ENCODE results near the gene RTN4R.
"Not testable (repeated sequence)": the region's sequence is repeated elsewhere in the genome, so short reads cannot be mapped to it uniquely, and the experiment has no call there.

Gene RTN4R

DNA sequence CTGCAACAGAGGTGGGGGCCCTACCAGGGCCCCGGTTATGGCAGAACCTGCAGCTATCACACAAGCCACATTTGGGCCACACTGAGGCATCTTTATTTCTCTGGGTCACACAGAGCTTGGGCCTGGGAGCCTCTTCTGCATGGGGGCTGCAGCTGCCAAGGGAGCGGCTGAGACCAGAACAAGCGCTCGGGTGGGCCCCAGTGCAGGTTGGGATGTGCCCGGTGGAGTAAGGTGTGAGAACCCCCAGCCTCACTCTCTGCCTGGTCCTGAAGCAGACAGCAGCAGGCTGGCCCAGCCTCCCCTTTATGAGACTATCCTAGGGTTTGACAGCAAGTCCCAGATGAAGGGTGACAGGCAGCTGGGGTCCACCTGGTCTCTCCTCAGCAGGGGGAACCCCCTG, 46.1 kb upstream of the RTN4R start:
- H3K4me3 ChIP-seq (ENCODE audit: control insufficient read depth in 1 of 7, extremely low read depth in 1 of 7, insufficient read depth in 4 of 7, low read depth in 2 of 7, low read length in 6 of 7); CTCF ChIA-PET; H3K27ac ChIP-seq (ENCODE audit: insufficient read depth in 1 of 2, low read depth in 1 of 2, low read length in 2 of 2, poor library complexity in 1 of 2, severe bottlenecking in 2 of 2); H3K27me3 ChIP-seq (replicated peaks in 2 of 5; ENCODE audit: control insufficient read depth in 4 of 5, insufficient read depth in 5 of 5, low read length in 4 of 5); H3K36me3 ChIP-seq (ENCODE audit: control insufficient read depth in 4 of 4, insufficient read depth in 4 of 4, low read length in 3 of 4); H3K9me3 ChIP-seq (ENCODE audit: control extremely low read depth in 1 of 5, control insufficient read depth in 4 of 5, insufficient read depth in 2 of 5, low read depth in 1 of 5, low read length in 4 of 5); DNase-seq; POLR2A ChIA-PET: not testable (repeated sequence)
- whole genome bisulfite sequencing (ENCODE audit: insufficient coverage): no CpG with 5 or more reads among the region's 5 CpGs
- peaks cover 0 to 21% (median 10%) of the 10 kb centered on the region in 4 experiments for H3K4me1 ChIP-seq (ENCODE audit: control extremely low read depth in 1 of 4, control insufficient read depth in 4 of 4, insufficient read depth in 4 of 4, low read length in 3 of 4)

DNA sequence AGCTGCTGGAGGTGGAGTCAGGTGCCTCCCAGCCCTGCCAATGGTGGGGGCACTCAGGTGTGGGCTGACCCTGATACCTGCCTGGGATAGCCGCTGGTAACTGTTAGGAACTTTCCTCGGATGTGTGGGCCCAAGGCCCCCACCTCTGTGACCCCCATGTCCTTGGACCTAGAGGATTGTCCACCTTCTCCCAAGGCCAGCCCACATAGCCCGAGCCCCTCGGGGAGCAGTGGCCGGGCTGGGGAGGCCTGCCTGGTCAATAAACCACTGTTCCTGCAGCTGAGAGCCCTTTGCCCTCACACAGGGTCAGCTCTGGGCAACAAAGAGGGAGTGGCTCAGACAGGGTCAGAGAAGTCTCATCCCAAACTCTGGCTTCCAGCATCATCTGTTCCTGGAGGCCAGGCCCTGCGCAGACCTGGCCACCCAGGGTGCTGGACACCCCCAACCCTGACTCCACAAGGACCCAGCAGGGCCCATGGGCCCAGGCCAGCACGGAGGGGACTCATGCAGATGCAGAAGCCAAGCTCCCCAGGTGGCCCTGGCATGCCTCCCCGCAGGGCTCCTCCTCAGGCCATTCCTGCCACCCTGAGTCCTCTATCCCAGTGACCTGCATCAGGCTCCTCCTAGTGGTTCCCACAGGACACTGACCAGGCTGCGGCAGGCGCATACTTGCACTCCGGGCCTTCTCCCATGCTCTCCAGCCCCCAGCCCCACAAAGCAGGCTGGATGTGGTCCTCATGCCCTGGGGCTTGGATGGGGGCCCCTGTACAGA, 45.4 kb upstream of the RTN4R start:
- H3K27ac ChIP-seq (ENCODE audit: insufficient read depth in 1 of 2, low read depth in 1 of 2, low read length in 2 of 2, poor library complexity in 1 of 2, severe bottlenecking in 2 of 2); POLR2A ChIA-PET; H3K4me3 ChIP-seq (ENCODE audit: control insufficient read depth in 1 of 7, extremely low read depth in 1 of 7, insufficient read depth in 4 of 7, low read depth in 2 of 7, low read length in 6 of 7); H3K27me3 ChIP-seq (replicated peaks in 2 of 5; ENCODE audit: control insufficient read depth in 4 of 5, insufficient read depth in 5 of 5, low read length in 4 of 5); H3K9me3 ChIP-seq (ENCODE audit: control extremely low read depth in 1 of 5, control insufficient read depth in 4 of 5, insufficient read depth in 2 of 5, low read depth in 1 of 5, low read length in 4 of 5); H3K36me3 ChIP-seq (ENCODE audit: control insufficient read depth in 4 of 4, insufficient read depth in 4 of 4, low read length in 3 of 4); DNase-seq: not testable (repeated sequence)
- H3K4me1 ChIP-seq (ENCODE audit: control extremely low read depth in 1 of 4, control insufficient read depth in 4 of 4, insufficient read depth in 4 of 4, low read length in 3 of 4): peaks cover 0 to 14% (median 4%) of the 10 kb centered on the region in 4 experiments
- CTCF ChIA-PET: interaction anchor here (1.2 kb wide), 1 partner anchor 10 kb away, joined by 3 read pairs; no protein-coding TSS in a partner anchor
- 91% methylated on average over 2 of the region's 11 CpGs for WGBS (ENCODE audit: insufficient coverage)

DNA sequence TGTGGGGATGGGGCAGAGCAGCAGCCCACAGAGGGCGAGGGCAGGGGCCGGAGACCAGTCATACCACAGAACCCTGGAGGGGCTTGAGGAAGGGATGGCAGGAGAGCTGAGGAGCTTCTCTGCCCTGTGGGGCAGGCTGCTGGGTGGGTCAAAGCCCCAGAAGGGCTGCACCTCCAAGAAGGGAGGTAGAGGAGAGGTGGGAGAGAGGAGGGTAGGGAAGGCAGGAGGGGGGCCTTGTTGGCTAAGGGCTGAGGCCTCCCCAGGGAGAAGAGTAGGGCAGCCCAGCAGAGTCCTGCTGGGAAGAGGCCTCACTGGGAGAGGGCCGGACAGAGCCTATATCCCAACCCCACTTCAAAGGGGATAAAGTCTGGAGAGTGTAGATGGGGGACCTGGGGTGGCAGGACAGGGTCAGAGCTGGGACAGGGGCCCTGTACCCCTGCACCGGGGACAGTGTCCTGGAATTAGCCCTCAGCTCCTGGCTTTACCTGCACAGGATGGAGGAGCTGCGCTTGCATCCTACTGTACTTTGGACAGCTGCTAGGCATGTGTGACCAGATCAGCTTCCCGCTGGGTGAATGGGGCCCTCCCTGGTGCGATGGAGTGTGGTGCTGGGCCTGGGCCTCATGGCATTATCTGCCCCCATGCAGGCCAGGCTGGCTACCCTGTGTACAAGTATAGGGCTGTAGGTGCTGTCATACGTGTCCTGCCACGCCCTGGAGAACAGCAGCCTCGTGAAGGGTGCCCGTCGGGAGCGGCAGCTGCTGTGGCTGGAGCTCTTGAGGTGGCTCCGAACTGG, 44.5 kb upstream of the RTN4R start:
- DNase-seq: no peak
- Histone ChIP-seq H3K27ac (ENCODE audit: insufficient read depth in 1 of 2, low read depth in 1 of 2, low read length in 2 of 2, poor library complexity in 1 of 2, severe bottlenecking in 2 of 2) (no peak overlapping the region), H3K27me3 (replicated peaks in 2 of 5; ENCODE audit: control insufficient read depth in 4 of 5, insufficient read depth in 5 of 5, low read length in 4 of 5) (no peaks in the 10 kb centered on the region), H3K4me3 (ENCODE audit: control insufficient read depth in 1 of 7, extremely low read depth in 1 of 7, insufficient read depth in 4 of 7, low read depth in 2 of 7, low read length in 6 of 7) (no peak overlapping the region), H3K4me1 (ENCODE audit: control extremely low read depth in 1 of 4, control insufficient read depth in 4 of 4, insufficient read depth in 4 of 4, low read length in 3 of 4) (peaks cover 0 to 7% (median 1%) of the 10 kb centered on the region in 4 experiments), H3K9me3 (ENCODE audit: control extremely low read depth in 1 of 5, control insufficient read depth in 4 of 5, insufficient read depth in 2 of 5, low read depth in 1 of 5, low read length in 4 of 5) (no peaks in the 10 kb centered on the region), H3K36me3 (ENCODE audit: control insufficient read depth in 4 of 4, insufficient read depth in 4 of 4, low read length in 3 of 4) (peaks cover 0 to 7% (median 1%) of the 10 kb centered on the region in 4 experiments)
- ChIA-PET CTCF (interaction anchor here (1.2 kb wide), 1 partner anchor 11 kb away, joined by 3 read pairs; no protein-coding TSS in a partner anchor), POLR2A (no interaction called here)
- WGBS (ENCODE audit: insufficient coverage): 96% methylated on average over 9 of the region's 14 CpGs

DNA sequence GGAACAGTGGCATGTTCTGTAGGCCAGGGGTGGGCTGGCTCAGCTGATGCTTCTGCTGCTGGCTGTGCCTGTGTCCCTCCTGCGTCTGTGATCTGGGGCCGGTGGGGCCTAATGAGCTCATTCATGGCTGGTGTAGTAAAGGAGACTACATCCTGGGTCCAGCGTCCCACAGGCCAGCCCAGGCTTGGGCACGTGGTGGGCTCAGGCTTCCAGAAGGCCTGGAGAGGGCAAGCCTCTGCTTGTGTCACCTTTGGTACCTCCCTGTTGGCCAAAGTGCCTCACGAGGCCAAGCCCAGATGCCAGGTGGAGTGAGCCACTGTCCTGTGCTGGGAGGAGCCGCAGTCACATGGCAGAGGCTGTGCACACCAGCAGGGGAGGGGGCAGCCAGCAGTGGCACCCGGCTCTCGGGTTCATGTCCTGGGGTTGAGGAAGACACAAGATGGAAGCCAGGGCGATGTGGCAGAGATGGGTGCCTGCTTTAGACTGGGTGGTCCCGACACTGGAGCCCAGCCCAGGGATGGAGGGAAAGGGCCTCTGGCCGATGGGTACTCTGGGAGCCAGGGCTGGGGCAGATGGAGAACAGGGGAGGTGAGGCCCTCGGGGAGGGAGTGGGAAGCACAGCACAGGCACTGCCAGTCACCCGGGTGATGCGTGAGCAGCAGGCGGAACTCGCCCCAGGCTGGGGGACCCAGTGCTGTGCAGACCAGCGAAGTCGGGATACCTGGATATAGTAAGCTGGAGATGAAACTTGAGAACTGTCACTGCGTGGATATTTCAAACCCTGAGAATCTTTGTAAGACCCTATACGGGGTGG, 43.3 kb upstream of the RTN4R start:
- H3K9me3 ChIP-seq (ENCODE audit: control extremely low read depth in 1 of 5, control insufficient read depth in 4 of 5, insufficient read depth in 2 of 5, low read depth in 1 of 5, low read length in 4 of 5); H3K4me3 ChIP-seq (ENCODE audit: control insufficient read depth in 1 of 7, extremely low read depth in 1 of 7, insufficient read depth in 4 of 7, low read depth in 2 of 7, low read length in 6 of 7); H3K27me3 ChIP-seq (replicated peaks in 2 of 5; ENCODE audit: control insufficient read depth in 4 of 5, insufficient read depth in 5 of 5, low read length in 4 of 5); H3K4me1 ChIP-seq (ENCODE audit: control extremely low read depth in 1 of 4, control insufficient read depth in 4 of 4, insufficient read depth in 4 of 4, low read length in 3 of 4); DNase-seq; CTCF ChIA-PET; H3K27ac ChIP-seq (ENCODE audit: insufficient read depth in 1 of 2, low read depth in 1 of 2, low read length in 2 of 2, poor library complexity in 1 of 2, severe bottlenecking in 2 of 2); H3K36me3 ChIP-seq (ENCODE audit: control insufficient read depth in 4 of 4, insufficient read depth in 4 of 4, low read length in 3 of 4); POLR2A ChIA-PET: not testable (repeated sequence)
- WGBS (ENCODE audit: insufficient coverage): 97% methylated on average over 12 of the region's 20 CpGs

DNA sequence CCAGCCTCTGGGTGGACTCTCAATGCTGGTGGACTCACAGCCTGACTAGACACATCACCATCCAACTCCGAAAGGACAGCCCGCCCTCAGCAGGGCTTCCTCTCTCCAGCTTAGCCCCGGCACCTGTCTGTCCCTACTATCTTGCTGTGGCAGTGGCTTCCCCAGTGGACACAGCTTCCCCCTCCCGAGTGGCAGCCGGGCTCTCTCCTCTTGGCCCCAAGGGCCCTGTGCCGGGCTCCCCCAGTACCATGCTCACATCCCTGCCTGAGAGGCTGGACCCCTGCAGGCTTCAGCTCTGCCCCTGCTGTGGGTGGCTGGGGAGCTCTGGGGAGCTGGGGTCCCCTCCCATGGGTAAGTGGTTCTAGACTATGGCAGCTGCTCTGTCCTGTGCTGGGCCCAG, 42.7 kb upstream of the RTN4R start:
- H3K9me3 ChIP-seq (ENCODE audit: control extremely low read depth in 1 of 5, control insufficient read depth in 4 of 5, insufficient read depth in 2 of 5, low read depth in 1 of 5, low read length in 4 of 5); CTCF ChIA-PET; H3K4me1 ChIP-seq (ENCODE audit: control extremely low read depth in 1 of 4, control insufficient read depth in 4 of 4, insufficient read depth in 4 of 4, low read length in 3 of 4); POLR2A ChIA-PET; H3K27ac ChIP-seq (ENCODE audit: insufficient read depth in 1 of 2, low read depth in 1 of 2, low read length in 2 of 2, poor library complexity in 1 of 2, severe bottlenecking in 2 of 2); DNase-seq; H3K4me3 ChIP-seq (ENCODE audit: control insufficient read depth in 1 of 7, extremely low read depth in 1 of 7, insufficient read depth in 4 of 7, low read depth in 2 of 7, low read length in 6 of 7); H3K36me3 ChIP-seq (ENCODE audit: control insufficient read depth in 4 of 4, insufficient read depth in 4 of 4, low read length in 3 of 4); H3K27me3 ChIP-seq (replicated peaks in 2 of 5; ENCODE audit: control insufficient read depth in 4 of 5, insufficient read depth in 5 of 5, low read length in 4 of 5): not testable (repeated sequence)
- WGBS (ENCODE audit: insufficient coverage): 92% methylated on average over 6 of the region's 6 CpGs

DNA sequence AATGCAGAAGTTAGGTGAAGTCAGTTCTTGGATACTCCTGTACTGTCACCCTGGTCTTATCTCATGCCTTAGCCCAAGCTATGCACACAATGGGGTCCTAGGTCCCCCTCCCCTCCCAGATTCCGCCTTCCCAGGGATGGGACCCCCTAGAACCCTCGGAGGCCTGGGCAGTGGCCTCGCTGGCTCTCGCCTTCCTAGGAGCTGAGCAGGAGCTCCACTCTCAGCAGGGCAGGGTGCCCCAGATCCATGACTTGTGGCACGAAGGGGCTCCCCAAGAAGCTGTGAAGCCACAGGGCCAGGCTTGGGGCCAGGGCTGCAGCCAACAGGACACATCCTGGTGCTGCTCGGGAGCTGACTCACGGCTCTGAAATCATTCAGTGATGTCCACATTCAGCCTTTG, 42.1 kb upstream of the RTN4R start:
- POLR2A ChIA-PET; H3K36me3 ChIP-seq (ENCODE audit: control insufficient read depth in 4 of 4, insufficient read depth in 4 of 4, low read length in 3 of 4); H3K9me3 ChIP-seq (ENCODE audit: control extremely low read depth in 1 of 5, control insufficient read depth in 4 of 5, insufficient read depth in 2 of 5, low read depth in 1 of 5, low read length in 4 of 5); H3K27me3 ChIP-seq (replicated peaks in 2 of 5; ENCODE audit: control insufficient read depth in 4 of 5, insufficient read depth in 5 of 5, low read length in 4 of 5); CTCF ChIA-PET; H3K4me3 ChIP-seq (ENCODE audit: control insufficient read depth in 1 of 7, extremely low read depth in 1 of 7, insufficient read depth in 4 of 7, low read depth in 2 of 7, low read length in 6 of 7); DNase-seq; H3K27ac ChIP-seq (ENCODE audit: insufficient read depth in 1 of 2, low read depth in 1 of 2, low read length in 2 of 2, poor library complexity in 1 of 2, severe bottlenecking in 2 of 2); H3K4me1 ChIP-seq (ENCODE audit: control extremely low read depth in 1 of 4, control insufficient read depth in 4 of 4, insufficient read depth in 4 of 4, low read length in 3 of 4): not testable (repeated sequence)
- WGBS (ENCODE audit: insufficient coverage): no CpG with 5 or more reads among the region's 7 CpGs
